Sigmoid colon (tissue), 7 donors: ENCODE results near the gene ALPI. TPM values are rescaled to one million over a fixed set of nuclear protein-coding genes. Genes with fewer than 3 reads are reported as not detected.
A peak's percentile ranks its signal among the peaks of the same experiment; 100 is the strongest.

Source experiments
- DNase-seq: peaks from one replicate; pipeline ENCODE4 v3.0.0-alpha.2; 2019
- H3K27ac ChIP-seq, 4 donors: fragments of 200-600 bp; sonication (generic); one replicate each; pipeline ENCODE4 v1.5.1; 2016 to 2019; ENCODE audit warnings: mild to moderate bottlenecking in 1 of 4
- H3K27me3 ChIP-seq, 3 donors: fragments of 200-600 bp; sonication (generic); one replicate each; pipeline ENCODE4 v1.5.1; 2019; ENCODE audit warnings: mild to moderate bottlenecking in 1 of 3
- H3K36me3 ChIP-seq, 4 donors: fragments of 200-600 bp; sonication (generic); one replicate each; pipeline ENCODE4 v1.5.1; 2016 to 2019
- H3K4me1 ChIP-seq, 4 donors: fragments of 200-600 bp; sonication (generic); one replicate each; pipeline ENCODE4 v1.5.1; 2017 to 2019
- H3K4me3 ChIP-seq, 4 donors: fragments of 200-600 bp; sonication (generic); one replicate each; pipeline ENCODE4 v1.5.1; 2017 to 2019; ENCODE audit warnings: mild to moderate bottlenecking in 2 of 4, moderate library complexity in 1 of 4
- H3K9me3 ChIP-seq, 4 donors: fragments of 200-600 bp in 3 of 4; sonication (generic) in 3 of 4; one replicate each; pipeline versions ENCODE4 v1.5.1 to v1.6.1; 2013 to 2019
- EP300 ChIP-seq, 4 donors: sonication (generic); formaldehyde crosslinking; IDR thresholded peaks; one replicate each; pipeline ENCODE4 v1.6.1; 2017; ENCODE audit warnings: antibody characterized with exemption in 4 of 4
- POLR2A ChIP-seq, 2 donors: fragments of 450-650 bp; IDR thresholded peaks; one replicate each; pipeline ENCODE4 v1.6.1; 2016; ENCODE audit warnings: antibody characterized with exemption in 2 of 2, mild to moderate bottlenecking in 2 of 2, moderate library complexity in 2 of 2
- POLR2AphosphoS5 ChIP-seq, 4 donors: sonication (generic); formaldehyde crosslinking; IDR thresholded peaks; one replicate each; pipeline ENCODE4 v1.6.1; 2017; ENCODE audit warnings: antibody characterized with exemption in 4 of 4
- WGBS, 2 donors: extraction: QIAGEN DNeasy Blood & Tissue Kit; methylation state at CpG; one replicate each; pipeline ENCODE4 v1.1.7; 2013; 5-methylcytosine and 5-hydroxymethylcytosine counted together
- intact Hi-C: fragments of 100-400 bp; cut with DNase I; formaldehyde crosslinking; loops from one replicate; pipeline ENCODE4 v1.15.1; 2023
- polyA plus RNA-seq, 3 donors: library from polyadenylated mRNA; stranded (reverse); fragments of 200-250 nt; gene quantifications; one replicate each; pipeline ENCODE4 v1.2.3, GENCODE V29; 2013
- total RNA-seq, 4 donors: library from RNA; depleted of rRNA; stranded (reverse); fragments of >200 nt; gene quantifications; one replicate each; pipeline ENCODE4 v1.1.0, GENCODE V29; 2016
- TF ChIP-seq, protein P1 (sequence below), 4 experiments: fragments of 450-650 bp in 3 of 4; fragments of 200-600 bp in 1 of 4; IDR thresholded peaks; one replicate each; pipeline ENCODE4 v1.5.1; 2016 to 2019; ENCODE audit warnings: antibody characterized with exemption in 4 of 4, mild to moderate bottlenecking in 3 of 4, moderate library complexity in 2 of 4
- donor health status: healthy with polysubstance abuse.
- donor health status: Bipolar disorder and iron deficiency.
- donor health status: healthy.

Gene ALPI
- total and polyA plus RNA-seq, 7 donors: 5.3 to 10.2 (median 7.2) TPM; not detected in 4

DNA sequence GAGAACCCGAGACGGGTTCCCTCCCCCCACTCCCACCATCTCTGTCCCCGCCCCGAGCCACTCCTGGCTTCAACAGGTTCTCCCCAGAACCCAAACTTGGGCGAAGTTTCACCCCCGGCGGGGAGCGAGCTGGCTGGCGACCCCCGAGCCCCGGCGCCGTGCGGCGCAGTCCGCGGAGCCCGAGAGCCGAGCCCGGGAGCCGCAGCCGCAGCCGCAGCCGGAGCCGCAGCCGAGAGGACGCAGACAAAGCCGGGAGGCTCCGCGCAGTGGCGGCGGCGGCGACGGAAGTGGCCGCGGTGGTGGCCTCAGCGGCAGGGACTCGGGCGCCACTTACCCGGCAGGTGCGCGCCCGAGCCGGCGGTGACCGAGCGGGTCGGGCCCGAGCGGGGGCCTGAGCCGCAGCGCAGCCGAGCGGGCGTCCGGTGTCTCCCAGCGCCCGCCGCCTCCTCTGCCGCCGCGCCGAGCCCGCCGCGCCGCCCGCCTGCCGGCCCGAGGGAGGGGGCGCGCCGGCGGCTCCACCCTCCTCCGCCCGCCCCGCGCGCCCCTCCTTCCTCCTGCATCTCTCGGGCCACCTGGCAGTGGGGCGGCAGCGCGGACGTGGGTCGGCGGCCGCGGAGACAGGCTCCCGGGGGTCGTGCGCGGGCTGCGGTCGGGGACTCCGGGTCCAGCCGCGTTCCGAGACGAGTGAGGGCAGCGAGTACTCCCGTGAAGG is 31.6 kb downstream of the ALPI start, which contains the start of gene ECEL1:
TSS of gene ECEL1 (minus strand) at position 450 of the 712 bp plus-strand sequence. CDS start 1,181 bp downstream, outside the sequence.
- Histone ChIP-seq H3K4me3 (peak within 1 kb of the TSS in 2 of 4 donors; percentile 19), H3K27ac (no peak within 1 kb of the TSS), H3K36me3 (no peaks in the 10 kb centered on the region), H3K27me3 (peaks cover 26 to 75% (median 38%) of the 10 kb centered on the region in 3 donors), H3K4me1 (peaks cover 0 to 12% (median 10%) of the 10 kb centered on the region in 4 donors), H3K9me3 (no peaks in the 10 kb centered on the region)
- no peak for TF ChIP-seq POLR2AphosphoS5 (IDR thresholded peaks at IDR 0.05)
- TF ChIP-seq, protein P1, sequence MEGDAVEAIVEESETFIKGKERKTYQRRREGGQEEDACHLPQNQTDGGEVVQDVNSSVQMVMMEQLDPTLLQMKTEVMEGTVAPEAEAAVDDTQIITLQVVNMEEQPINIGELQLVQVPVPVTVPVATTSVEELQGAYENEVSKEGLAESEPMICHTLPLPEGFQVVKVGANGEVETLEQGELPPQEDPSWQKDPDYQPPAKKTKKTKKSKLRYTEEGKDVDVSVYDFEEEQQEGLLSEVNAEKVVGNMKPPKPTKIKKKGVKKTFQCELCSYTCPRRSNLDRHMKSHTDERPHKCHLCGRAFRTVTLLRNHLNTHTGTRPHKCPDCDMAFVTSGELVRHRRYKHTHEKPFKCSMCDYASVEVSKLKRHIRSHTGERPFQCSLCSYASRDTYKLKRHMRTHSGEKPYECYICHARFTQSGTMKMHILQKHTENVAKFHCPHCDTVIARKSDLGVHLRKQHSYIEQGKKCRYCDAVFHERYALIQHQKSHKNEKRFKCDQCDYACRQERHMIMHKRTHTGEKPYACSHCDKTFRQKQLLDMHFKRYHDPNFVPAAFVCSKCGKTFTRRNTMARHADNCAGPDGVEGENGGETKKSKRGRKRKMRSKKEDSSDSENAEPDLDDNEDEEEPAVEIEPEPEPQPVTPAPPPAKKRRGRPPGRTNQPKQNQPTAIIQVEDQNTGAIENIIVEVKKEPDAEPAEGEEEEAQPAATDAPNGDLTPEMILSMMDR (IDR thresholded peaks at IDR 0.05): no peak
- no peak for TF ChIP-seq POLR2A (IDR thresholded peaks at IDR 0.05)
- TF ChIP-seq EP300 (IDR thresholded peaks at IDR 0.05): no peak
- intact Hi-C loops: no loop called here
- DNase-seq: peak; percentile 37
- WGBS, 2 donors: 1 to 3% methylated on average over 102 of the region's 102 CpGs

GRCh38 chr2:232488097-232488711 is 32.3 kb downstream of the ALPI start:
- H3K27me3 ChIP-seq: peaks cover 26 to 68% (median 38%) of the 10 kb centered on the region in 3 donors
- intact Hi-C loops: no loop called here
- WGBS, 2 donors: 37 to 46% methylated on average over 16 of the region's 16 CpGs
- peaks cover 0 to 12% (median 10%) of the 10 kb centered on the region in 4 donors for H3K4me1 ChIP-seq
- H3K27ac ChIP-seq: no peak overlapping the region
- no peaks in the 10 kb centered on the region for H3K9me3 ChIP-seq
- DNase-seq: no peak
- no peak overlapping the region for H3K4me3 ChIP-seq
- TF ChIP-seq, protein P1 (IDR thresholded peaks at IDR 0.05): no peak
- TF ChIP-seq POLR2A (IDR thresholded peaks at IDR 0.05) (no peak), POLR2AphosphoS5 (IDR thresholded peaks at IDR 0.05) (no peak), EP300 (IDR thresholded peaks at IDR 0.05) (no peak)
- H3K36me3 ChIP-seq: no peaks in the 10 kb centered on the region

DNA sequence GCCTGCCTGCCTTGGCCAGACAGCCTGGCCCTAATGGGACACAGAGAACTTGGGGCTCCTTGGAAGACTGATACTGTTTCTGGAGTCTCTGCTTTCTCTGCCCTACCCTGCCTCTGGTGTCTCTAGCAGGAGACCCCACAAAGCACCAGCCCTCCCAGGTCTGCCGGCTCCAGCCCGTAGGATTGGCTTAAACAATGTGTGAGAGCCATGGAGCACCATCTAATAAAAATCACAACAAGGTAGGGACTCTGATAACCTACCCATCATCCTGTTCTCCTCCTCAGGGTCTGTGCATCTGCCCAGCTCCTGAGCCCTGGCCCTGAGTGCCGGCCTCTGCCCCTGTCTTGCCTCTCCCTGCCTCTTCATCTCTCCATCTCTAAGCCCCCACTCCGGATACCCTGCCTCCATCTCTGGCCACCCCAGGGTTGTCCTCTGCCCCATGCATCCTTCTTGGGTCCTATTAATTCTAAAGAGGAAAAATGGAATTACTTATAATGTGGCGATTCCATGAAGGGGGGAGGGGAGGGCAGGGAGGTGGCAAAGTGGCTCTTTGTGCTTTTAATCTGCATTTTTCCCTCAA is 32.9 kb downstream of the ALPI start:
- WGBS, 2 donors: 83 to 88% methylated on average over 5 of the region's 5 CpGs
- DNase-seq: peak; percentile 27
- Histone ChIP-seq H3K36me3 (no peaks in the 10 kb centered on the region), H3K4me1 (peaks cover 0 to 12% (median 10%) of the 10 kb centered on the region in 4 donors), H3K4me3 (no peak overlapping the region), H3K27ac (no peak overlapping the region), H3K9me3 (no peaks in the 10 kb centered on the region), H3K27me3 (peaks cover 26 to 62% (median 37%) of the 10 kb centered on the region in 3 donors)
- intact Hi-C loops: no loop called here
- no peak for TF ChIP-seq POLR2A (IDR thresholded peaks at IDR 0.05)

DNA sequence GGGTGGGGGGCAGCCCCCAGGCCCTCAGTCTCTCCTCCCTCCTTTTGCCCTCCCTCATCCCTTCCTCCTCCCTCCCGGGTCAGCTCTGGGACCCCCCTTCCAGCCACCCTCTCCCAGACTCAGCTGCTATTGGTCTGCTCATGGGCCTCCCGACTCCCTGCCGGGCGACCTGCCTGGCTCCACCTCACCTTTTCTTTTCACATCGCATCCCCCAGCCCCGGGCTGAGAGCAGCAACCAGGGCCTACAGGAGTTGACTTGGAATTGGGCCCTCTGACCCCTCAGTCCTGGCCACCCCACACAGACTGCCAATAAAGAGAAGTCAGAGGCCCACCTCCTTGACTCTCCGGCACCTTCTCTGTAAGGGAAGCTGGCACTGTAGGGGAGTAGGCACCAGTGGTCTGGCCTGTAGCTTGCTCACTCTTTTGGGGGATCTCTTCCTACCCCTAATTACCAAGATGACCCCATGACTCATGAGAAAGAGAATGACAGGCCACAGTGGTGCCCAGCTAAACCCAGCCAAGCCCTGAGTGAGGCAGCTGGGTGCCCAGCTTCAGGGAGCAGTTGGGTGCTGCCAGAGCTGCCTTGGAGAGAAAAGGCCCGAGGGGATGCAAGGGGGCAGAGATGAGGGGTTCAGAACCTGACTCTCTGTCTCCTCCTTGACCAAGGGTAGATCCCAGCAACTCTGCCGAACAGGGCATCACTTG is 33.7 kb downstream of the ALPI start:
- TF ChIP-seq, protein P1 (IDR thresholded peaks at IDR 0.05): no peak
- TF ChIP-seq EP300 (IDR thresholded peaks at IDR 0.05): no peak
- no peak for TF ChIP-seq POLR2AphosphoS5 (IDR thresholded peaks at IDR 0.05)
- TF ChIP-seq POLR2A (IDR thresholded peaks at IDR 0.05): no peak
- Histone ChIP-seq H3K4me1 (peaks cover 0 to 12% (median 10%) of the 10 kb centered on the region in 4 donors), H3K36me3 (no peaks in the 10 kb centered on the region), H3K27me3 (peaks cover 26 to 53% (median 28%) of the 10 kb centered on the region in 3 donors), H3K4me3 (no peak overlapping the region), H3K9me3 (no peaks in the 10 kb centered on the region), H3K27ac (no peak overlapping the region)
- 74 to 85% methylated on average over 9 of the region's 9 CpGs for WGBS, 2 donors
- intact Hi-C loops: no loop called here
- peak; percentile 59 for DNase-seq
